Placental epithelial cell (primary cell): ENCODE measurements around the gene CCND2. TPM values are rescaled to one million over a fixed set of nuclear protein-coding genes. Genes with fewer than 3 reads are reported as not detected.

Source experiments
- total RNA-seq: library from RNA; depleted of rRNA; stranded (reverse); fragments of >200 nt; gene quantifications from 2 replicates; pipeline ENCODE4 v1.2.3, GENCODE V29; 2012

Gene CCND2
- total RNA-seq, result 404 and 516 TPM in 2 replicates

DNA sequence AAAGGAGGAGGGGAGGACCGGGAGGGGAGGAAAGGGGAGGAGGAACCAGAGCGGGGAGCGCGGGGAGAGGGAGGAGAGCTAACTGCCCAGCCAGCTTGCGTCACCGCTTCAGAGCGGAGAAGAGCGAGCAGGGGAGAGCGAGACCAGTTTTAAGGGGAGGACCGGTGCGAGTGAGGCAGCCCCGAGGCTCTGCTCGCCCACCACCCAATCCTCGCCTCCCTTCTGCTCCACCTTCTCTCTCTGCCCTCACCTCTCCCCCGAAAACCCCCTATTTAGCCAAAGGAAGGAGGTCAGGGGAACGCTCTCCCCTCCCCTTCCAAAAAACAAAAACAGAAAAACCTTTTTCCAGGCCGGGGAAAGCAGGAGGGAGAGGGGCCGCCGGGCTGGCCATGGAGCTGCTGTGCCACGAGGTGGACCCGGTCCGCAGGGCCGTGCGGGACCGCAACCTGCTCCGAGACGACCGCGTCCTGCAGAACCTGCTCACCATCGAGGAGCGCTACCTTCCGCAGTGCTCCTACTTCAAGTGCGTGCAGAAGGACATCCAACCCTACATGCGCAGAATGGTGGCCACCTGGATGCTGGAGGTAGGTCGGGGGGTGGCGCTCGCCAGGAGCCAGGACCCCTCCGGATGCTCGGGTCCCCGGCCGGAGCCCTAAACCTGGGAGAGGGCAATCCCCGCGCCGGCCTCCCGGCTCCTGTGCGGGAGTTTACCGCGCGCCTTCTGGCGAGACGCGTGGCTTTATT is at the start of gene CCND2:
CCND2 (plus strand) TSS at position 111 of the 744 bp plus-strand sequence; CDS start at position 390, 279 bp downstream.

DNA sequence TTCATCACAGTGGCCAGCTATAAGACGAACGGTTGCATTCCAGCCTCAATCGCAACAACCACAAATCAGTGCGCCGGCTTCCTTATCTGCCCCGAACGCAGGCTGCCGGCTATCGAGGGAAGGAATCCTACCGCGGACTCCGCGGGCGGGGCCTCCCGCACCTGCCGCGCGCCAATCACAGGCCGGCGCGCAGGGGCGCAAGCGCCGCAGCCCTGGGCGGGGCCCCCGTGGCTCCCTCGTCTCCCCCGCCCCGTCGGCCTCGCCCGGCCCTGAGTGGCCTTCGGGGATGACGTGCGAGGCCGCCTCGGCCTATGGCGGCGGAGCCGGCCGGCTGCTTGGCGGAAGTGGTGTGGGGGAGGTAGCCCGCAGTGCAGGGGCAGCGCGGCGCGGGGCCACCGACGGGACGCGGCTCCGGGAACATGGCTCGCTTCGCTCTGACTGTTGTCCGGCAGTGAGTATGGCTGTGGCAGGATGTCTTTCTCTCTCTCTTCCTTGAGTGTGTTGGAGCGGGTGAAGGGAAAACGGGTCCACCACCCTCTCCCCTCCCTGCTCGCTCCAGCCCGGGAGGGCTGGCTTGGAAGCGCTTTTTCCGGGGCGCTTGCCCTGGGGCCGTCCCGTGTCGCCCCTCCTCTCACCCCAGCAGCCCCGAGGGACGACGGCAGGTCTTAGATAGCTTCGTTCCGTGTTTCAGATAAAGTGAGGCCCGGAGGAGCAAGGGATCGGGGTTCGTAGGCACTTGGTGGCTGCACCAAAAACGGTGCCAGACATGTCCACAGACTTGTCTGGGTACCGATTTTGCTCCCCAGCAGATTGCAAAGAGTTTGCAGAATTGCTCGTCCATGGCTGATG is 47.5 kb downstream of the CCND2 start, which contains the start of gene TIGAR:
TIGAR (plus strand) TSS at position 361 of the 849 bp plus-strand sequence; CDS start at position 420, 59 bp downstream.

Other genes starting within 250 kb of the CCND2 start
- 3.5 and 14.7 TPM in 2 replicates for gene TIGAR, start 47.5 kb downstream of the CCND2 start, total RNA-seq
- not detected in 2 replicates for gene FGF23, start 106.0 kb downstream of the CCND2 start, total RNA-seq
- not detected in 2 replicates for gene FGF6, start 172.1 kb downstream of the CCND2 start, total RNA-seq